Adrenal gland (tissue), 5 donors: ENCODE measurements around the gene MRPL45.

Source experiments
- POLR2A ChIP-seq, 2 donors: fragments of 450-650 bp; IDR thresholded peaks; one replicate each; pipeline ENCODE4 v1.6.1; 2017; ENCODE audit warnings: antibody characterized with exemption in 2 of 2, mild to moderate bottlenecking in 2 of 2, moderate library complexity in 1 of 2
- TF ChIP-seq, protein P1 (sequence below), 6 experiments: fragments of 450-650 bp in 4 of 6; fragments of 200-600 bp in 2 of 6; sonication (generic) in 1 of 6; IDR thresholded peaks; 1 replicate in 5 of 6; 2 replicates in 1 of 6; pipeline versions ENCODE4 v1.5.1 to v1.8.0; 2016 to 2021; ENCODE audit warnings: antibody characterized with exemption in 6 of 6, mild to moderate bottlenecking in 2 of 6, moderate library complexity in 1 of 6
- donor health status: DM: no; HTN: no; CAD: no.

DNA sequence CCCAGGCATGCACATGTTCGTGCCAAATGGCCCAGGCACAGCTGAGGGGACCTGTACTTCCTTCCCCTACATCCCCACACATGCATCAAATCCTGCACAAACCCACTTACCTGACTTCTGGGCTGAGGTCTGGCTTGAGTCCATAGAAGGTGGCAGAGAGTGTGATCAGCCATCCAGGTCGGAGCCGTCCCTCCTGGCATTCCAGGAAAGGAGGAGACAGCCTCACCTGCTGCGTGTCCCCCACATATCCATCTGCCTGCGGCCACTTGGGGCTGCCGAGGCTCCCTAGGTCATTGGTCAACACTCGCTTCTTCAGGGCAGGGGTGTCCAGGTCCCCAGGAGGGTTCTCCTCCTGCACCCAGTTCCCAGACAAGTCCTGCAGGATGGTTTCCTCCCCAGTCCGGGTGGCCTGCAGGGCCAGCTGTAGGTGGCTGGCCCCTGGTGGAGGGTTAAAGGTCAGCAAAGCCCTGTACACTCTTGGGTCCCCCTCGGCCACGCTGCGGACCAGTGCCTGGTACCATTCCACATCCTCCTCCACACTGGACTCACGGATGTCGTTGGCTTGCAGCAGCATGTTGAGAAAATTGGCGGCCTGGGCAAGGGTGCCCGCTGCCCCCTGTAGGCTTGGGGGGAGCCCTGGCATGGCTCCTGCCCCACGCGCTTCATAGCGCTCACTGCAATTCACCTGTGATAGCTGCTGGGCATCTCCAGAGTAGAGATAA lies 46.1 kb downstream of the MRPL45 start:
- TF ChIP-seq, protein P1, sequence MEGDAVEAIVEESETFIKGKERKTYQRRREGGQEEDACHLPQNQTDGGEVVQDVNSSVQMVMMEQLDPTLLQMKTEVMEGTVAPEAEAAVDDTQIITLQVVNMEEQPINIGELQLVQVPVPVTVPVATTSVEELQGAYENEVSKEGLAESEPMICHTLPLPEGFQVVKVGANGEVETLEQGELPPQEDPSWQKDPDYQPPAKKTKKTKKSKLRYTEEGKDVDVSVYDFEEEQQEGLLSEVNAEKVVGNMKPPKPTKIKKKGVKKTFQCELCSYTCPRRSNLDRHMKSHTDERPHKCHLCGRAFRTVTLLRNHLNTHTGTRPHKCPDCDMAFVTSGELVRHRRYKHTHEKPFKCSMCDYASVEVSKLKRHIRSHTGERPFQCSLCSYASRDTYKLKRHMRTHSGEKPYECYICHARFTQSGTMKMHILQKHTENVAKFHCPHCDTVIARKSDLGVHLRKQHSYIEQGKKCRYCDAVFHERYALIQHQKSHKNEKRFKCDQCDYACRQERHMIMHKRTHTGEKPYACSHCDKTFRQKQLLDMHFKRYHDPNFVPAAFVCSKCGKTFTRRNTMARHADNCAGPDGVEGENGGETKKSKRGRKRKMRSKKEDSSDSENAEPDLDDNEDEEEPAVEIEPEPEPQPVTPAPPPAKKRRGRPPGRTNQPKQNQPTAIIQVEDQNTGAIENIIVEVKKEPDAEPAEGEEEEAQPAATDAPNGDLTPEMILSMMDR (IDR thresholded peaks at IDR 0.05): no peak
- no peak for TF ChIP-seq POLR2A (IDR thresholded peaks at IDR 0.05)
